Astrocyte of the spinal cord (primary cell): ENCODE data around the gene PCSK5.
"Not testable (repeated sequence)": the region's sequence is repeated elsewhere in the genome, so short reads cannot be mapped to it uniquely, and the experiment has no call there.

ENCODE experiments used
- DNase-seq: peaks from one replicate; pipeline ENCODE4 v3.0.0; 2011; ENCODE audit warnings: low read depth, low spot score
- H3K4me3 ChIP-seq: 2 replicates; pipeline ENCODE4 v1.5.1; 2011; ENCODE audit warnings: low read depth, mild to moderate bottlenecking, low read length, moderate library complexity
- in situ Hi-C: cut with HindIII; loops from 2 replicates; pipeline ENCODE4 v1.10.0; 2017; ENCODE audit warnings: low sequenced_read_pairs
- TF ChIP-seq, protein P1 (sequence below): IDR thresholded peaks from 2 replicates; pipeline ENCODE4 v1.5.1; 2012; ENCODE audit warnings: low read depth, mild to moderate bottlenecking, low read length, inconsistent platforms

Gene PCSK5

GRCh38 chr9:75893106-75893505 lies 2.6 kb downstream of the PCSK5 start:
- no peak for DNase-seq
- TF ChIP-seq, protein P1, sequence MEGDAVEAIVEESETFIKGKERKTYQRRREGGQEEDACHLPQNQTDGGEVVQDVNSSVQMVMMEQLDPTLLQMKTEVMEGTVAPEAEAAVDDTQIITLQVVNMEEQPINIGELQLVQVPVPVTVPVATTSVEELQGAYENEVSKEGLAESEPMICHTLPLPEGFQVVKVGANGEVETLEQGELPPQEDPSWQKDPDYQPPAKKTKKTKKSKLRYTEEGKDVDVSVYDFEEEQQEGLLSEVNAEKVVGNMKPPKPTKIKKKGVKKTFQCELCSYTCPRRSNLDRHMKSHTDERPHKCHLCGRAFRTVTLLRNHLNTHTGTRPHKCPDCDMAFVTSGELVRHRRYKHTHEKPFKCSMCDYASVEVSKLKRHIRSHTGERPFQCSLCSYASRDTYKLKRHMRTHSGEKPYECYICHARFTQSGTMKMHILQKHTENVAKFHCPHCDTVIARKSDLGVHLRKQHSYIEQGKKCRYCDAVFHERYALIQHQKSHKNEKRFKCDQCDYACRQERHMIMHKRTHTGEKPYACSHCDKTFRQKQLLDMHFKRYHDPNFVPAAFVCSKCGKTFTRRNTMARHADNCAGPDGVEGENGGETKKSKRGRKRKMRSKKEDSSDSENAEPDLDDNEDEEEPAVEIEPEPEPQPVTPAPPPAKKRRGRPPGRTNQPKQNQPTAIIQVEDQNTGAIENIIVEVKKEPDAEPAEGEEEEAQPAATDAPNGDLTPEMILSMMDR: no peak
- in situ Hi-C loops: no loop called here
- H3K4me3 ChIP-seq: no peak overlapping the region

GRCh38 chr9:75894566-75894965 lies 4.1 kb downstream of the PCSK5 start:
- DNase-seq: no peak
- H3K4me3 ChIP-seq: no peak overlapping the region
- in situ Hi-C loops: no loop called here
- TF ChIP-seq, protein P1: no peak

DNA sequence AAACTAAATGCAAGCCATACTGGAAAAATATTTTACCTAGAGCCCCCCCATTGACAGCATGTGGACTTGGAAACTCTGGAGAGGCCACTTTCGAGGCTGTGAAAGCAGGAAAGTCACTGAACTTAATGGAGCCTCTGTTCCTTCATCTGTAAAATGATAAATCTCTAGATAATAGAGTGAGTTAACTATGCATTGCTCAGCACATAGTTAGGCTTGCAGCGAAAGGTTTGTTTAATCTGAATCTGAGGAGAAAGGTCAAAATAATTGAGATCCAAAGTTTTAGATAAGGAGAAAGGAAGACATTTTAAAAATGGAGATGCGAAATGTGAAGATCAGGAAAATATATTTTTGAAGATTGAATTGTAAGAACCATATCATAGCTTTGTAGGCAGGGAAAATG lies 4.6 kb downstream of the PCSK5 start:
- TF ChIP-seq, protein P1: no peak
- no peak for DNase-seq
- H3K4me3 ChIP-seq: no peak overlapping the region
- in situ Hi-C loops: no loop called here

DNA sequence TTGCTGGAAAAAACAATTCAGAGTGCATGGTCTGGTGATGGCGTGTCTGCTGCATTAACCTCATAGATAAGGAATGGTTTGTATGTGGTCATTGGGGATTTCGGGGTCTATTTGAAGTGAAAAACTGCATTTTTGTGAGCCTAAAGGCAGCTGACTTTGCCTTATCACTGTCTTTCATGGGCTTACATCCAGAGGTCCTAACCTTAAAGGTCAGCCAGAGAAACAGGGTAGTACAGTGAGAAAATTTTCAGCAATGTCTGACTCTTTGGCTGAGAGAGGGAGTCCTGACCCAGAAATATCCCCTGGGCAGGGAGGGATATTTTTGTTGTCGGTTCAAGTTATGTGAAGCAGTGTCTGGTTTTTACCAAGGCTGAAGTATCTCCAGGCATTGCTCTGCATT lies 5.7 kb downstream of the PCSK5 start:
- TF ChIP-seq, protein P1: no peak
- no peak for DNase-seq
- in situ Hi-C loops: no loop called here
- H3K4me3 ChIP-seq: no peak overlapping the region

DNA sequence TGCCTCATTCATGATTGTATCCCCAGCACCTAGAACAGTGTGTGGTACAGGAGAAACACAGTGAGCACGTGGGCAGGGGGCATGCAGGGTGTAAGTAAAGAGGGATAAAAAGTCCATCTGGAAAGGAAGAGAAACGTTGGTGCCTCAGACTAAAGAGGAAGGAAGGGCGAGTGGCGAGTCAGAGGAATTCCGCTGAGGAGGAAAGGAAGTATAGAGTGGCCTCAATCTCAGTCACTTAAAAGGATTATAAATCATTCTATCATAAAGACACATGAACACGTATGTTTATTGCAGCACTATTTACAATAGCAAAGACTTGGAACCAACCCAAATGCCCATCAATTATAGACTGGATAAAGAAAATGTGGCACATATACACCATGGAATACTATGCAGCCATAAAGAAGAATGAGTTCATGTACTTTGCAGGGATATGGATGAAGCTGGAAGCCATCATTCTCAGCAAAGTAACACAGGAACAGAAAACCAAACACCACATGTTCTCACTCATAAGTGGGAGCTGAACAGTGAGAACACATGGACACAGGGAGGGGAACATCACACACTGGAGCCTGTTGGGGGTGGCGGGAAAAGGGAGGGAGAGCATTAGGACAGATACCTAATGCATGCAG lies 10.5 kb downstream of the PCSK5 start:
- in situ Hi-C loops: not testable (repeated sequence)

DNA sequence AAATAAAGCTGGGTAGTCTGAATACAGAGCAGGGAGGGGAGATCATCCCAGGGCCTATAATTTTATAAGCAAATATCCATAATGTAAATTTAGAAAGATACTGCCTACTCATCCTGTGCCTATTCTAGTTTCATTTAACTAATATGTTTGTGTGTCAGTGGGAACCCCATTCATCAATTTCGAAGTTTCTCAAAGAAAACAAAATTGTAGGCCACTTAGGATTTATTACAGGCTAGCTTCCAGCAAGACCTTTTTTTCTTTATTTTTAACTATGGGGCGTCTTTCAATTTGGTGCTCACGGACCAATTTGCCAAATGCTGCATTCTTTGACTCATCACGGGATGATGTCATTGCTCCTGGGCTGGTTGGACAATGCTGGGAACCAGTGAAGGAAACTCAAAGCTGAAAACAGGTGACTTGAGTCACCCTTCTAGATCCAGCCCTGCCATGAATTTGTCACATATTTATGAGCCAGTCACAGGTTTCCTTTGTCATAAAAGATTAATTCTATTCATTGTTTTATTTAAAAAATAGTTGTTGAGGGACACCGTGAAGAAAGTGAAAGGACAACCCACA lies 13.4 kb downstream of the PCSK5 start:
- DNase-seq: peak; percentile 72
- H3K4me3 ChIP-seq: no peak overlapping the region
- in situ Hi-C loops: no loop called here
- TF ChIP-seq, protein P1: no peak

More for the DNA sequence above, 10.5 kb downstream of the PCSK5 start:
- DNase-seq, H3K4me3 ChIP-seq: not testable (repeated sequence)

- no peak for DNase-seq
- in situ Hi-C loops: no loop called here
- TF ChIP-seq, protein P1: no peak
- H3K4me3 ChIP-seq: no peak overlapping the region
Observed at GRCh38 chr9:75904364-75904763, 13.9 kb downstream of the PCSK5 start.
